ENCODE data around the gene MLLT6.

MLLT6 gene

GRCh38 chr17:38745545-38745944, 40.5 kb downstream of the MLLT6 start:
- no peak for DNase-seq

GRCh38 chr17:38746004-38746848, 41.2 kb downstream of the MLLT6 start:
- no peak for DNase-seq

- no peak for DNase-seq
Measured at GRCh38 chr17:38746849-38747462, 41.9 kb downstream of the MLLT6 start.

GRCh38 chr17:38747463-38748148, 42.5 kb downstream of the MLLT6 start:
- DNase-seq, result peak; percentile 15

- DNase-seq, result peak; percentile 79
Measured at GRCh38 chr17:38748149-38748891, 43.2 kb downstream of the MLLT6 start, which contains the start of gene PCGF2. PCGF2 (minus strand) TSS chr17:38748336; CDS start chr17:38740402, 7,934 bp downstream.

GRCh38 chr17:38748892-38749222, 43.8 kb downstream of the MLLT6 start:
- DNase-seq, result no peak

GRCh38 chr17:38749223-38750043, 44.4 kb downstream of the MLLT6 start:
- peak; percentile 49 for DNase-seq

GRCh38 chr17:38750044-38750311, 44.9 kb downstream of the MLLT6 start:
- DNase-seq, result no peak

- no peak for DNase-seq
Measured at GRCh38 chr17:38750312-38751121, 45.4 kb downstream of the MLLT6 start.

- peak; percentile 6 for DNase-seq
Measured at GRCh38 chr17:38751144-38751807, 46.2 kb downstream of the MLLT6 start.

GRCh38 chr17:38751808-38752307, 46.8 kb downstream of the MLLT6 start:
- DNase-seq, result peak; percentile 71

- peak; percentile 100 for DNase-seq
Measured at GRCh38 chr17:38752308-38753070, 47.4 kb downstream of the MLLT6 start, which contains the start of gene PSMB3. PSMB3 (plus strand) TSS chr17:38752741; CDS start chr17:38752827, 86 bp downstream.

GRCh38 chr17:38753071-38753506, 48.0 kb downstream of the MLLT6 start:
- no peak for DNase-seq

GRCh38 chr17:38761612-38762011, 56.5 kb downstream of the MLLT6 start:
- peak; percentile 19 for DNase-seq

GRCh38 chr17:38762231-38762630, 57.2 kb downstream of the MLLT6 start:
- no peak for DNase-seq

- no peak for DNase-seq
Measured at GRCh38 chr17:38766341-38766740, 61.3 kb downstream of the MLLT6 start.

- no peak for DNase-seq
Measured at GRCh38 chr17:38768417-38768816, 63.3 kb downstream of the MLLT6 start.

- DNase-seq, result no peak
Measured at GRCh38 chr17:38773258-38773657, 68.2 kb downstream of the MLLT6 start.

GRCh38 chr17:38777641-38778250, 72.7 kb downstream of the MLLT6 start:
- no peak for DNase-seq
